ENCODE results near the gene ARHGAP26.

Gene ARHGAP26

DNA sequence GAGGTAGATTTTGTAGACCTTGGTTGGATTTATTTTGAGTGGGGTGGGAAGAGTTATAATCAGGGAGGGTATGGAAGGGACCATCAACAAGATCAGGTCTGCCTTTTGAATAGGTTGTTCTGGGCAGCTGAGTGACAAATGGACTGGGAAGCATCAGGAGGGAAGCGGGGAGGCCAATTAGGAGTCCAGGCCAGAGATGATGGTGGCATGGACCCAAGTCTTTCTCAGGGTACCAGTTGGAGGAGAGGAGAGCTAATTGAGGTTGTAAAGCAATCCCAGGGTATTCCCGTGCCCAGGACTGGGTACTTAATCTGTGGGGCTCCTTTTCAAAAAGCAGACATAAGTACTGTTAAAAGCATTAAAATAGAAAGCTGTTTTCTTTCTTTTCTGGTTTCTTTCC is 88.9 kb downstream of the ARHGAP26 start:
- H3K9me3 ChIP-seq, result no peaks in the 10 kb centered on the region

GRCh38 chr5:142860270-142860669 is 90.1 kb downstream of the ARHGAP26 start:
- Histone ChIP-seq H3K9me3 (no peaks in the 10 kb centered on the region), H3K36me3 (replicated peaks) (no peaks in the 10 kb centered on the region), H3K4me3 (no peak overlapping the region), H3K27me3 (ENCODE audit: low read depth) (no peaks in the 10 kb centered on the region), H3K4me1 (no peaks in the 10 kb centered on the region)
- in situ Hi-C loops (cut with MboI; ENCODE audit: low sequenced_read_pairs), result no loop called here
- no peak for DNase-seq (ENCODE audit: low spot score in 2 of 2)

More for the DNA sequence above, 88.9 kb downstream of the ARHGAP26 start:
- Histone ChIP-seq H3K27me3 (ENCODE audit: low read depth) (no peaks in the 10 kb centered on the region), H3K4me3 (no peak overlapping the region), H3K36me3 (replicated peaks) (no peaks in the 10 kb centered on the region), H3K4me1 (no peaks in the 10 kb centered on the region)
- in situ Hi-C loops (cut with MboI; ENCODE audit: low sequenced_read_pairs), result no loop called here
- no peak for DNase-seq (ENCODE audit: low spot score in 2 of 2)

DNA sequence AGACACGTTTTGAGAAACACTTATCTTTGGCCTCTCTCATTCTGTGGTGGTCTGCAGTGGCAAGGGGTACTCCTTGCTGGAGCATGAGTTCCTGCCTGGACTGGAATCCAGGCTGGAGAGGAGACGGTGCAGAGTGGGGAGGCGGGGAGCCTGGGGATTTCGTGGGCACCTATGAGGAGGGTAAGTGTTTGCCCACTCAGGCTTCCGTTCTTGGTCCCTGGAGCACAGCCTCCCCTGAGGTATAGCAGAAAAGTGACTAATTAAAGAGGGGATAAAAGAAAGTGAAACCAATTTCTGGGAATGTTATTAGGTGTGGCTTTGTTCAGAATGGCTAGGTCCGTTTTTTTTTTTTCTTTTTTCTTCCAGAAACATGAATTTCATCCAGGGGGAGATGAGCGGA is 90.8 kb downstream of the ARHGAP26 start:
- in situ Hi-C loops (cut with MboI; ENCODE audit: low sequenced_read_pairs), result no loop called here
- H3K4me3 ChIP-seq, result no peak overlapping the region
- no peaks in the 10 kb centered on the region for H3K9me3 ChIP-seq
- H3K27me3 ChIP-seq (ENCODE audit: low read depth), result no peaks in the 10 kb centered on the region
- no peak for DNase-seq (ENCODE audit: low spot score in 2 of 2)
- H3K36me3 ChIP-seq (replicated peaks), result no peaks in the 10 kb centered on the region
- no peaks in the 10 kb centered on the region for H3K4me1 ChIP-seq

- Histone ChIP-seq H3K4me1 (no peaks in the 10 kb centered on the region), H3K36me3 (replicated peaks) (no peaks in the 10 kb centered on the region), H3K4me3 (no peak overlapping the region), H3K9me3 (no peaks in the 10 kb centered on the region), H3K27me3 (ENCODE audit: low read depth) (no peaks in the 10 kb centered on the region)
- DNase-seq (ENCODE audit: low spot score in 2 of 2), result no peak
- in situ Hi-C loops (cut with MboI; ENCODE audit: low sequenced_read_pairs), result no loop called here
Measured at GRCh38 chr5:142862594-142862993, 92.4 kb downstream of the ARHGAP26 start.

DNA sequence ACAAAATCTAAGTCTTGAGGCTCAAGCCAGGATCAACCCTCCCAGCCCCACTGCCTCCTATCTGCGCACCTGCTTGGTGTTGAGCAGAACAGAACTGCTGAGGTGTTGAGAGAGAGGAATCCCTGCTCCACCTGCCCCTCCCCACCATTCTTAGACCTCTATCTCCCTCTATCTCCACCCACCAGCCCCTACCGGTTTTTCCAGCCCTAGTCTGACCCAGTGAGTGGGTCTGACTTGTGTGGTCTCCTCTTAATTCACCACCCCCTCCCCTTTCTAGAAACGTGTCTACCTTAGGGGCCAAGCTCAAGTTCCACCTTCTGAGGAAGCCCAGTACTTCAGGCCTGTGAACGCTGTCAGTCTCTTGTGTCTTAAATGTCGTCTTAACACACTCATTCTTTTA is 93.7 kb downstream of the ARHGAP26 start:
- no peak for DNase-seq (ENCODE audit: low spot score in 2 of 2)
- H3K9me3 ChIP-seq, result no peaks in the 10 kb centered on the region
- H3K36me3 ChIP-seq (replicated peaks), result no peaks in the 10 kb centered on the region
- in situ Hi-C loops (cut with MboI; ENCODE audit: low sequenced_read_pairs), result no loop called here
- H3K4me3 ChIP-seq, result no peak overlapping the region
- H3K27me3 ChIP-seq (ENCODE audit: low read depth), result no peaks in the 10 kb centered on the region
- H3K4me1 ChIP-seq, result no peaks in the 10 kb centered on the region

DNA sequence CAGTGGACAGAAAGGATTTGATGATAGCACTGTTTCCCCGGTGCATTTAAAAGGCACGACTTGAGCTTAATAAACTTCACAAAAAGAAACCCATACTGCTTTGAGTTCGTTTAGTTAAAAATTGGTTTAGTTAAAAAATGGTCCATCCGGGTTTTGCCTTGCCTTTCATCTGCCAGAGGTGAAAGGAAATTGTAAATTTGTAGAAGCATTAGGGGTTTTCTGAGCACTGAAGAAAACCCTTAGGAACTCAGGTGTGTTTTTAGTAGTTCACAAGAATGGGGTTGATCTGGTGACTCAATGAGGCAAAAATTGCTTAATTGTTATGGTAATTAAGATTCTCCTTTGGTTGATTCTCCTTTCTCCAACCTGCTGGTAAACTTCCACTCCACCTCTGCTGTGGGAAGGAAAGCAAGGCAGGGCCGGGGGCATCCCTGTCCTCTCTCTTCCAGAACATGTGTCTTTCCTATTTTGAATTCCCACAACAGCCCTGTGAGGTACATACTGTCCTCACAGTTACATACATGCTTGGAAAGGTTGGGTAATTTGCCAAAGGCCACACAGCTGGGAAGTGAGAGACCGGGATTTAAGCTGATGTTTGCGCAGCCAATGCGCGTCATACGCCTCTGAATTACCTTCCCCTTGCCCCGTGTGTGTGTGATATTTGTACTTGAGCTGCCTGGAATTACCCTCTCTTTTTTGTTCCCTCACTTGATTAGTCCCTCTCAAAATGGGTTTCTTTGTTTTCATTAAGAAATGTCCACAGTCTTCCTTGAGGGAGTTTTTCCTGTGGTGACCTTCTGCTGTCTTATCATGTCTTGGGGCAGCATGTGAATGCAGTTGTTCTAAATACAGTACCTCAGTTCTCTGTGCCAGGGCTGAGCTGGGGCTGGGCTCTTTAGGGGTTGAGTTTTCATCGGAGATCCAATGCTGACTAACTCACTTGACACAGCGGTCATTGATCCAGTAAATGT is 94.4 kb downstream of the ARHGAP26 start:
- no peaks in the 10 kb centered on the region for H3K36me3 ChIP-seq (replicated peaks)
- H3K9me3 ChIP-seq, result no peaks in the 10 kb centered on the region
- in situ Hi-C loops (cut with MboI; ENCODE audit: low sequenced_read_pairs), result no loop called here
- no peak for DNase-seq (ENCODE audit: low spot score in 2 of 2)
- no peaks in the 10 kb centered on the region for H3K4me1 ChIP-seq
- H3K27me3 ChIP-seq (ENCODE audit: low read depth), result no peaks in the 10 kb centered on the region
- H3K4me3 ChIP-seq, result no peak overlapping the region

- H3K4me1 ChIP-seq, result no peaks in the 10 kb centered on the region
Measured at GRCh38 chr5:142865631-142866030, 95.5 kb downstream of the ARHGAP26 start.

GRCh38 chr5:142866563-142867275 is 96.5 kb downstream of the ARHGAP26 start:
- Histone ChIP-seq H3K9me3 (no peaks in the 10 kb centered on the region), H3K27me3 (ENCODE audit: low read depth) (no peaks in the 10 kb centered on the region), H3K4me1 (no peaks in the 10 kb centered on the region), H3K4me3 (no peak overlapping the region), H3K36me3 (replicated peaks) (no peaks in the 10 kb centered on the region)
- in situ Hi-C loops (cut with MboI; ENCODE audit: low sequenced_read_pairs), result no loop called here
- peak; percentile 44 to 47 for DNase-seq (ENCODE audit: low spot score in 2 of 2)

More at GRCh38 chr5:142865631-142866030, 95.5 kb downstream of the ARHGAP26 start:
- Histone ChIP-seq H3K36me3 (replicated peaks) (no peaks in the 10 kb centered on the region), H3K4me3 (no peak overlapping the region), H3K27me3 (ENCODE audit: low read depth) (no peaks in the 10 kb centered on the region), H3K9me3 (no peaks in the 10 kb centered on the region)
- no peak for DNase-seq (ENCODE audit: low spot score in 2 of 2)
- in situ Hi-C loops (cut with MboI; ENCODE audit: low sequenced_read_pairs), result no loop called here

DNA sequence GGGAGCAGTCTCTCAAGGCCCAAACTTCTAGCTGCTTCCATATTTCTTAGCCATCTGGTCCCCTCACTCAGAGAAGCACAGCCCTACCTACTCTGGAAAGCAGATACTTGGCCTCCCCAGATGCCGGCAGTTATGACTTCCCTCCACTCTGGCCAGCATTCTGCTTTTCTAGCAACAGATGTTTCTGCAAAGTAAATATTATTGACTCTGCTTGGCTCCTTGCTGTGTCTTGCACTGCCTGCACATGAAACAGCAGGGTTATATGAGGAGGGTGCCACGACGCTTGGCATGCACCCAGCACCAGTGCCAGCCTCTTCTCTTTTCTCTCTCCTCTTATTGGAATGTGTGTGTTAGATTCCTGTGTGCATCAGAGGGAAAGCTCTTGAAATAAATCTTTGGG is 99.7 kb downstream of the ARHGAP26 start:
- Histone ChIP-seq H3K9me3 (no peaks in the 10 kb centered on the region), H3K36me3 (replicated peaks) (no peaks in the 10 kb centered on the region), H3K27me3 (ENCODE audit: low read depth) (no peaks in the 10 kb centered on the region), H3K4me1 (no peaks in the 10 kb centered on the region), H3K4me3 (no peak overlapping the region)
- in situ Hi-C loops (cut with MboI; ENCODE audit: low sequenced_read_pairs), result no loop called here
- DNase-seq (ENCODE audit: low spot score in 2 of 2), result no peak

GRCh38 chr5:142870532-142871362 is 100.6 kb downstream of the ARHGAP26 start:
- Histone ChIP-seq H3K27me3 (ENCODE audit: low read depth) (no peaks in the 10 kb centered on the region), H3K4me1 (no peaks in the 10 kb centered on the region), H3K9me3 (no peaks in the 10 kb centered on the region), H3K36me3 (replicated peaks) (no peaks in the 10 kb centered on the region), H3K4me3 (no peak overlapping the region)
- DNase-seq (ENCODE audit: low spot score in 2 of 2), result no peak
- in situ Hi-C loops (cut with MboI; ENCODE audit: low sequenced_read_pairs), result no loop called here

DNA sequence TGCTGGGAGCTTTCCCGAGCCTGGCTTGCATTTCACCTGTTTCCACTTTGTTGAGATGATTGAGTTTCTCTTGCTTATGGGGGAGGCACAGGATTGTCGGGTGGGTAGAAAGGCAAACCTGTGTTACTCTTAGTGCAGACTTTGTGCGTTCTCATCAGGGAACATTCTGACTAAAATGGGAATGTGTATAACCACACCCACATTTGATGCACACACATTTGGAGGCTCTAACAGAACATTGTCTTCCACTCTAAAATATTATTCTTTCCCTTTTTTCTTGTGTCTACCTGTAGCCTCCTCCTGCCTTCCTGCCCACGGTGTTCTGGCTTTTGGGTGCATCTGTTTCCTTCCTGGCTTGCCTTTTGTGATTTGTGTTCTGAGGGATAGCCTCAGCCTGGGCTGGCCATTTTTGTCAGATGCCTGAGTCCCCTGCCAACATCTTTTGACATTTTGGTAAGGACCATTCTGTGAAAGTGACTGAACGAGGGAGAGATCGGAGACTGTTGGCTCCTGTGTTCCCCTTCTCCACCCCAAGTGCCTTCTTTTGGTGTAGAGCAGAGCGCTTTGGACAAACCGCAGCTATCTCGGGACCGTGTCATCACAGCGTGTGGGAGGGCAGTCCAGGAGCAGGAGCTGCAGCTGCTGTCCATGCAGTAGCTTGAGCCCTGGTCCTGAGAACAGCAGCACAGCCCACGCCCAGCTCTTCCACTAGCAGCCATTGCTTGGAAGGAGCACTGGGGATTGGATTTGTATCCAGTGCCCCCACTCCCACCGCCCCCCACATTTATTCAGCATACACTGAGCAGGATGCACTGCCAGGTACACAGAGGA is 101.4 kb downstream of the ARHGAP26 start:
- Histone ChIP-seq H3K27me3 (ENCODE audit: low read depth) (no peaks in the 10 kb centered on the region), H3K4me1 (no peaks in the 10 kb centered on the region), H3K36me3 (replicated peaks) (no peaks in the 10 kb centered on the region), H3K4me3 (no peak overlapping the region), H3K9me3 (no peaks in the 10 kb centered on the region)
- in situ Hi-C loops (cut with MboI; ENCODE audit: low sequenced_read_pairs), result no loop called here
- DNase-seq (ENCODE audit: low spot score in 2 of 2), result no peak

GRCh38 chr5:142872217-142872616 is 102.0 kb downstream of the ARHGAP26 start:
- Histone ChIP-seq H3K36me3 (replicated peaks) (no peaks in the 10 kb centered on the region), H3K4me1 (no peaks in the 10 kb centered on the region), H3K4me3 (no peak overlapping the region), H3K27me3 (ENCODE audit: low read depth) (no peaks in the 10 kb centered on the region), H3K9me3 (no peaks in the 10 kb centered on the region)
- in situ Hi-C loops (cut with MboI; ENCODE audit: low sequenced_read_pairs), result no loop called here
- no peak for DNase-seq (ENCODE audit: low spot score in 2 of 2)

DNA sequence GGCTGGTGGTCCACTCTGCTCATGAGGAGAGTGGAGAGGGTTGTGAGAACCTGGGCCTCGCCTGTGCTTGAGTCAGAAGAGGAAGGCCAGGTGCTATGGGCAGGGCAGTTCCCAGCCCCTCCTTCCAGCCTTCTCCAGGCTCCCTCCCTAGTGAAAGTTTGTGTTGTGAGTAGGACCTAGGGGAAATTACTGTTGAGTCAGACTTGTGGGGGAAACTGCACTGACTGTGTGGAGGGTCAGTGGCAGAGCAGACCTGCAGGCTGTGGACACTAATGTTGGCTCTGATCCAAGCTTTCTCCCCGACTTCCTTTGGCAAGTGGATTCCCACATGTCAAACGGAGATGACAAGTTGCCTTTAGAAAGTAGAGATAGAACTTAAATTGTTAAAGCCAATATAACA is 102.6 kb downstream of the ARHGAP26 start:
- in situ Hi-C loops (cut with MboI; ENCODE audit: low sequenced_read_pairs), result no loop called here
- no peak overlapping the region for H3K4me3 ChIP-seq
- H3K27me3 ChIP-seq (ENCODE audit: low read depth), result no peaks in the 10 kb centered on the region
- H3K36me3 ChIP-seq (replicated peaks), result no peaks in the 10 kb centered on the region
- no peaks in the 10 kb centered on the region for H3K4me1 ChIP-seq
- H3K9me3 ChIP-seq, result no peaks in the 10 kb centered on the region
- no peak for DNase-seq (ENCODE audit: low spot score in 2 of 2)
